ENCODE data around the gene SMC4.

SMC4 gene

GRCh38 chr3:160478338-160478737, 78.9 kb downstream of the SMC4 start:
- DNase-seq (ENCODE audit: low read depth, low spot score): peak; percentile 21
- no peak for TF ChIP-seq CTCF (IDR thresholded peaks at IDR 0.05; ENCODE audit: insufficient read depth, low read length, missing control alignments)
- ChIA-PET CTCF (interaction anchor here (4.0 to 4.9 kb wide), 2 partner anchors 9 to 28 kb away, joined by 18 to 34 read pairs; partner anchors contain the start of gene TRIM59), POLR2A (interaction anchor here (0.6 to 1.2 kb wide), 3 partner anchors 12 to 216 kb away, joined by 3 to 4 read pairs (median 3); no protein-coding TSS in a partner anchor)
- no peak overlapping the region for H3K4me3 ChIP-seq (ENCODE audit: low read depth, low read length)

- H3K4me3 ChIP-seq (ENCODE audit: low read depth, low read length): no peak overlapping the region
- ChIA-PET CTCF (interaction anchor here (0.6 to 4.9 kb wide), 4 partner anchors 8 to 595 kb away, joined by 3 to 34 read pairs (median 10); partner anchors contain the start of gene TRIM59), POLR2A (no interaction called here)
- no peak for DNase-seq (ENCODE audit: low read depth, low spot score)
- no peak for TF ChIP-seq CTCF (IDR thresholded peaks at IDR 0.05; ENCODE audit: insufficient read depth, low read length, missing control alignments)
Measured at GRCh38 chr3:160479376-160479775, 79.9 kb downstream of the SMC4 start.

- no peak for TF ChIP-seq CTCF (IDR thresholded peaks at IDR 0.05; ENCODE audit: insufficient read depth, low read length, missing control alignments)
- no peak for DNase-seq (ENCODE audit: low read depth, low spot score)
- CTCF ChIA-PET: interaction anchor here (0.8 to 1.4 kb wide), 2 partner anchors 32 to 67 kb away, joined by 3 to 5 read pairs; partner anchors contain the start of gene TRIM59
- POLR2A ChIA-PET: interaction anchor here (1.9 kb wide), 1 partner anchor 31 kb away, joined by 5 read pairs; the partner anchor contains the start of gene TRIM59
- no peak overlapping the region for H3K4me3 ChIP-seq (ENCODE audit: low read depth, low read length)
Measured at GRCh38 chr3:160480931-160481330, 81.5 kb downstream of the SMC4 start.

- no peak overlapping the region for H3K4me3 ChIP-seq (ENCODE audit: low read depth, low read length)
- DNase-seq (ENCODE audit: low read depth, low spot score): no peak
- ChIA-PET CTCF (interaction anchor here (0.8 to 1.4 kb wide), 4 partner anchors 16 to 68 kb away, joined by 3 to 5 read pairs (median 4); partner anchors contain the start of gene TRIM59), POLR2A (interaction anchor here (1.9 kb wide), 1 partner anchor 32 kb away, joined by 5 read pairs; the partner anchor contains the start of gene TRIM59)
- TF ChIP-seq CTCF (IDR thresholded peaks at IDR 0.05; ENCODE audit: insufficient read depth, low read length, missing control alignments): no peak
Measured at GRCh38 chr3:160481856-160482255, 82.4 kb downstream of the SMC4 start.

GRCh38 chr3:160482796-160483195, 83.3 kb downstream of the SMC4 start:
- DNase-seq (ENCODE audit: low read depth, low spot score): no peak
- CTCF ChIA-PET: interaction anchor here (1.1 kb wide), 1 partner anchor 15 kb away, joined by 4 read pairs; no protein-coding TSS in a partner anchor
- POLR2A ChIA-PET: interaction anchor here (1.9 kb wide), 1 partner anchor 33 kb away, joined by 5 read pairs; the partner anchor contains the start of gene TRIM59
- no peak overlapping the region for H3K4me3 ChIP-seq (ENCODE audit: low read depth, low read length)
- TF ChIP-seq CTCF (IDR thresholded peaks at IDR 0.05; ENCODE audit: insufficient read depth, low read length, missing control alignments): no peak

Measured in AG04449 (cell line).